Loucy (cell line): ENCODE measurements around the gene LDB3.

Source experiments
- H2AFZ ChIP-seq: fragments of 200-600 bp; sonication (generic); 2 replicates; pipeline ENCODE4 v1.6.0; 2016; ENCODE audit warnings: antibody characterized with exemption, mild to moderate bottlenecking, low read length, moderate library complexity
- H3F3A ChIP-seq: fragments of 200-600 bp; 2 replicates; pipeline ENCODE4 v1.6.0; 2016; ENCODE audit warnings: antibody characterized with exemption, low read depth, mild to moderate bottlenecking
- H3K27me3 ChIP-seq: fragments of 200-600 bp; sonication (generic); 2 replicates; pipeline ENCODE4 v1.6.1; 2014; ENCODE audit warnings: low read length, mild to moderate bottlenecking; ENCODE audit not compliant: insufficient read depth, poor library complexity, severe bottlenecking
- H3K36me3 ChIP-seq: fragments of 200-600 bp; sonication (generic); 2 replicates; pipeline ENCODE4 v1.6.1; 2016; ENCODE audit warnings: low read length; ENCODE audit not compliant: insufficient read depth
- H3K4me1 ChIP-seq: fragments of 200-600 bp; sonication (generic); 2 replicates; pipeline ENCODE4 v1.5.1; 2014; ENCODE audit warnings: low read length, mild to moderate bottlenecking; ENCODE audit not compliant: insufficient read depth, poor library complexity, severe bottlenecking
- H3K4me2 ChIP-seq: fragments of 200-600 bp; sonication (generic); 2 replicates; pipeline ENCODE4 v1.6.0; 2014; ENCODE audit warnings: antibody characterized with exemption, low read length, low read depth, mild to moderate bottlenecking; ENCODE audit not compliant: poor library complexity, severe bottlenecking
- H3K4me3 ChIP-seq: fragments of 200-600 bp; sonication (generic); 2 replicates; pipeline ENCODE4 v1.5.1; 2014; ENCODE audit warnings: low read length, mild to moderate bottlenecking, mixed read lengths; ENCODE audit not compliant: poor library complexity, severe bottlenecking
- H3K79me2 ChIP-seq: fragments of 200-600 bp; sonication (generic); 2 replicates; pipeline ENCODE4 v1.6.1; 2014; ENCODE audit warnings: low read length; ENCODE audit not compliant: insufficient read depth
- H3K9ac ChIP-seq: fragments of 200-600 bp; sonication (generic); 2 replicates; pipeline ENCODE4 v1.6.0; 2014; ENCODE audit warnings: mild to moderate bottlenecking, low read depth, low read length, moderate library complexity; ENCODE audit not compliant: poor library complexity, severe bottlenecking
- H3K9me2 ChIP-seq: fragments of 200-600 bp; sonication (generic); replicated peaks from 2 replicates; pipeline ENCODE4 v1.6.1; 2016; ENCODE audit warnings: low read depth, low read length, mixed read lengths
- H3K9me3 ChIP-seq: fragments of 200-600 bp; sonication (generic); 2 replicates; pipeline ENCODE4 v1.6.1; 2014; ENCODE audit warnings: mild to moderate bottlenecking, antibody characterized with exemption, low read length, low read depth; ENCODE audit not compliant: insufficient read depth
- H4K20me1 ChIP-seq: fragments of 200-600 bp; sonication (generic); 2 replicates; pipeline ENCODE4 v1.6.0; 2014; ENCODE audit warnings: antibody characterized with exemption, low read length, mild to moderate bottlenecking; ENCODE audit not compliant: insufficient read depth, poor library complexity, severe bottlenecking
- EZH2phosphoT487 ChIP-seq: fragments of 200-600 bp; IDR thresholded peaks from 2 replicates; pipeline ENCODE4 v1.6.1; 2018; ENCODE audit warnings: antibody characterized with exemption, mild to moderate bottlenecking, moderate library complexity, borderline replicate concordance
- TF ChIP-seq, protein P1 (sequence below): fragments of 200-600 bp; sonication (generic); conservative IDR thresholded peaks from 2 replicates; pipeline ENCODE4 v1.5.1; 2014; ENCODE audit warnings: mild to moderate bottlenecking, antibody characterized with exemption, low read length

LDB3 gene

DNA sequence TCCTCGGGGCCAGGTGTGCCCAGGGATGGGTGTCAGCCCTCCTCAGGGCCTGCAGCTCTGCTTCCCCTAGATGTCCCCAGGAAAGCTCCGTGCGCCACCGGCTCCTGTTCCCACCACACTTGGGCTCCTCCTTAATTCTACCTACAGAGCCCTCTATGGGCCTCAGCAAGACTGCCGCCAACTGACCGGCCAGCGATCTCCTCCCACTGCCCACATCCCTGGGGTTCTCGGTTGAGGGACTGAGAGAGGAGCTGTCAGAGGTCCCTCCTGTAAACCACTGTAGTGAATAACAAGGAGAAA lies 5.3 kb upstream of the LDB3 start:
- Histone ChIP-seq H3K9ac (no peak overlapping the region), H3K79me2 (no peaks in the 10 kb centered on the region), H3F3A (no peaks in the 10 kb centered on the region), H3K27me3 (no peaks in the 10 kb centered on the region), H3K9me2 (no peaks in the 10 kb centered on the region), H3K9me3 (no peaks in the 10 kb centered on the region), H2AFZ (no peak overlapping the region), H3K36me3 (no peaks in the 10 kb centered on the region), H3K4me1 (no peaks in the 10 kb centered on the region), H4K20me1 (no peaks in the 10 kb centered on the region), H3K4me2 (no peak overlapping the region), H3K4me3 (no peak overlapping the region)
- TF ChIP-seq EZH2phosphoT487: no peak
- TF ChIP-seq, protein P1, sequence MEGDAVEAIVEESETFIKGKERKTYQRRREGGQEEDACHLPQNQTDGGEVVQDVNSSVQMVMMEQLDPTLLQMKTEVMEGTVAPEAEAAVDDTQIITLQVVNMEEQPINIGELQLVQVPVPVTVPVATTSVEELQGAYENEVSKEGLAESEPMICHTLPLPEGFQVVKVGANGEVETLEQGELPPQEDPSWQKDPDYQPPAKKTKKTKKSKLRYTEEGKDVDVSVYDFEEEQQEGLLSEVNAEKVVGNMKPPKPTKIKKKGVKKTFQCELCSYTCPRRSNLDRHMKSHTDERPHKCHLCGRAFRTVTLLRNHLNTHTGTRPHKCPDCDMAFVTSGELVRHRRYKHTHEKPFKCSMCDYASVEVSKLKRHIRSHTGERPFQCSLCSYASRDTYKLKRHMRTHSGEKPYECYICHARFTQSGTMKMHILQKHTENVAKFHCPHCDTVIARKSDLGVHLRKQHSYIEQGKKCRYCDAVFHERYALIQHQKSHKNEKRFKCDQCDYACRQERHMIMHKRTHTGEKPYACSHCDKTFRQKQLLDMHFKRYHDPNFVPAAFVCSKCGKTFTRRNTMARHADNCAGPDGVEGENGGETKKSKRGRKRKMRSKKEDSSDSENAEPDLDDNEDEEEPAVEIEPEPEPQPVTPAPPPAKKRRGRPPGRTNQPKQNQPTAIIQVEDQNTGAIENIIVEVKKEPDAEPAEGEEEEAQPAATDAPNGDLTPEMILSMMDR: no peak

- Histone ChIP-seq H3K9me2 (no peaks in the 10 kb centered on the region), H3K79me2 (no peaks in the 10 kb centered on the region), H3K4me2 (no peak overlapping the region), H2AFZ (no peak overlapping the region), H3K27me3 (no peaks in the 10 kb centered on the region), H3K9ac (no peak overlapping the region), H3K4me3 (no peak overlapping the region), H3K9me3 (no peaks in the 10 kb centered on the region), H3K36me3 (no peaks in the 10 kb centered on the region), H3K4me1 (no peaks in the 10 kb centered on the region), H4K20me1 (no peaks in the 10 kb centered on the region), H3F3A (no peaks in the 10 kb centered on the region)
- TF ChIP-seq EZH2phosphoT487: no peak
- TF ChIP-seq, protein P1: no peak
Observed at GRCh38 chr10:86663576-86664339, 4.6 kb upstream of the LDB3 start.

GRCh38 chr10:86664341-86665217 lies 3.7 kb upstream of the LDB3 start:
- H3K79me2 ChIP-seq: no peaks in the 10 kb centered on the region
- H2AFZ ChIP-seq: no peak overlapping the region
- H3K4me3 ChIP-seq: no peak overlapping the region
- H4K20me1 ChIP-seq: no peaks in the 10 kb centered on the region
- no peaks in the 10 kb centered on the region for H3K4me1 ChIP-seq
- H3K9me3 ChIP-seq: no peaks in the 10 kb centered on the region
- no peak overlapping the region for H3K4me2 ChIP-seq
- no peak for TF ChIP-seq EZH2phosphoT487
- TF ChIP-seq, protein P1: no peak
- H3K9me2 ChIP-seq: no peaks in the 10 kb centered on the region
- H3K9ac ChIP-seq: no peak overlapping the region
- no peaks in the 10 kb centered on the region for H3F3A ChIP-seq
- H3K36me3 ChIP-seq: no peaks in the 10 kb centered on the region
- no peaks in the 10 kb centered on the region for H3K27me3 ChIP-seq
